ENCODE results near the gene LEMD3. TPM values are rescaled to one million over a fixed set of nuclear protein-coding genes. Genes with fewer than 3 reads are reported as not detected.

Gene LEMD3
- polyA plus RNA-seq (38.8 and 41.0 TPM in 2 replicates), polyA minus RNA-seq (85.0 and 97.1 TPM in 2 replicates)

- Histone ChIP-seq H3K9ac (ENCODE audit: low read length) (peak within 1 kb of the TSS; percentile 98), H3F3A (ENCODE audit: insufficient read depth, low read length, poor library complexity, severe bottlenecking) (no peaks in the 10 kb centered on the region), H2AFZ (ENCODE audit: low read depth, low read length) (peak within 1 kb of the TSS; percentile 83), H3K79me2 (replicated peaks; ENCODE audit: insufficient read depth, low read length) (peaks cover 43% of the 10 kb centered on the region), H3K27me3 (ENCODE audit: insufficient read depth, low read depth, low read length) (peaks cover 10% of the 10 kb centered on the region), H3K9me3 (ENCODE audit: low read length) (no peaks in the 10 kb centered on the region), H3K27ac (ENCODE audit: low read length) (peak within 1 kb of the TSS; percentile 91), H3K4me3 (ENCODE audit: low read length) (peak within 1 kb of the TSS; percentile 98), H3K9me2 (ENCODE audit: insufficient read depth, low read length) (no peaks in the 10 kb centered on the region), H3K36me3 (ENCODE audit: insufficient read depth, low read length) (no peaks in the 10 kb centered on the region), H4K20me1 (ENCODE audit: insufficient read depth) (peaks cover 5% of the 10 kb centered on the region), H3K4me2 (ENCODE audit: low read length) (peak within 1 kb of the TSS; percentile 100)
- TF ChIP-seq MXI1 (conservative IDR thresholded peaks at IDR 0.05; ENCODE audit: poor library complexity, severe bottlenecking) (peak; percentile 70), TAF1 (IDR thresholded peaks at IDR 0.05; ENCODE audit: low read depth) (peak; percentile 98), RAD21 (conservative IDR thresholded peaks at IDR 0.05) (peak; percentile 18), POLR2AphosphoS5 (IDR thresholded peaks at IDR 0.05) (peak; percentile 96), EZH2 (IDR thresholded peaks at IDR 0.05; ENCODE audit: borderline replicate concordance, insufficient read depth, low read length, poor library complexity, severe bottlenecking) (no peak), SMC3 (conservative IDR thresholded peaks at IDR 0.05; ENCODE audit: poor library complexity) (no peak), EP300 (conservative IDR thresholded peaks at IDR 0.05; ENCODE audit: poor library complexity, severe bottlenecking) (peak; percentile 58)
- TF ChIP-seq, protein P1, sequence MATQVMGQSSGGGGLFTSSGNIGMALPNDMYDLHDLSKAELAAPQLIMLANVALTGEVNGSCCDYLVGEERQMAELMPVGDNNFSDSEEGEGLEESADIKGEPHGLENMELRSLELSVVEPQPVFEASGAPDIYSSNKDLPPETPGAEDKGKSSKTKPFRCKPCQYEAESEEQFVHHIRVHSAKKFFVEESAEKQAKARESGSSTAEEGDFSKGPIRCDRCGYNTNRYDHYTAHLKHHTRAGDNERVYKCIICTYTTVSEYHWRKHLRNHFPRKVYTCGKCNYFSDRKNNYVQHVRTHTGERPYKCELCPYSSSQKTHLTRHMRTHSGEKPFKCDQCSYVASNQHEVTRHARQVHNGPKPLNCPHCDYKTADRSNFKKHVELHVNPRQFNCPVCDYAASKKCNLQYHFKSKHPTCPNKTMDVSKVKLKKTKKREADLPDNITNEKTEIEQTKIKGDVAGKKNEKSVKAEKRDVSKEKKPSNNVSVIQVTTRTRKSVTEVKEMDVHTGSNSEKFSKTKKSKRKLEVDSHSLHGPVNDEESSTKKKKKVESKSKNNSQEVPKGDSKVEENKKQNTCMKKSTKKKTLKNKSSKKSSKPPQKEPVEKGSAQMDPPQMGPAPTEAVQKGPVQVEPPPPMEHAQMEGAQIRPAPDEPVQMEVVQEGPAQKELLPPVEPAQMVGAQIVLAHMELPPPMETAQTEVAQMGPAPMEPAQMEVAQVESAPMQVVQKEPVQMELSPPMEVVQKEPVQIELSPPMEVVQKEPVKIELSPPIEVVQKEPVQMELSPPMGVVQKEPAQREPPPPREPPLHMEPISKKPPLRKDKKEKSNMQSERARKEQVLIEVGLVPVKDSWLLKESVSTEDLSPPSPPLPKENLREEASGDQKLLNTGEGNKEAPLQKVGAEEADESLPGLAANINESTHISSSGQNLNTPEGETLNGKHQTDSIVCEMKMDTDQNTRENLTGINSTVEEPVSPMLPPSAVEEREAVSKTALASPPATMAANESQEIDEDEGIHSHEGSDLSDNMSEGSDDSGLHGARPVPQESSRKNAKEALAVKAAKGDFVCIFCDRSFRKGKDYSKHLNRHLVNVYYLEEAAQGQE (IDR thresholded peaks at IDR 0.05; ENCODE audit: borderline replicate concordance), result peak; percentile 96
- TF ChIP-seq, protein P2, sequence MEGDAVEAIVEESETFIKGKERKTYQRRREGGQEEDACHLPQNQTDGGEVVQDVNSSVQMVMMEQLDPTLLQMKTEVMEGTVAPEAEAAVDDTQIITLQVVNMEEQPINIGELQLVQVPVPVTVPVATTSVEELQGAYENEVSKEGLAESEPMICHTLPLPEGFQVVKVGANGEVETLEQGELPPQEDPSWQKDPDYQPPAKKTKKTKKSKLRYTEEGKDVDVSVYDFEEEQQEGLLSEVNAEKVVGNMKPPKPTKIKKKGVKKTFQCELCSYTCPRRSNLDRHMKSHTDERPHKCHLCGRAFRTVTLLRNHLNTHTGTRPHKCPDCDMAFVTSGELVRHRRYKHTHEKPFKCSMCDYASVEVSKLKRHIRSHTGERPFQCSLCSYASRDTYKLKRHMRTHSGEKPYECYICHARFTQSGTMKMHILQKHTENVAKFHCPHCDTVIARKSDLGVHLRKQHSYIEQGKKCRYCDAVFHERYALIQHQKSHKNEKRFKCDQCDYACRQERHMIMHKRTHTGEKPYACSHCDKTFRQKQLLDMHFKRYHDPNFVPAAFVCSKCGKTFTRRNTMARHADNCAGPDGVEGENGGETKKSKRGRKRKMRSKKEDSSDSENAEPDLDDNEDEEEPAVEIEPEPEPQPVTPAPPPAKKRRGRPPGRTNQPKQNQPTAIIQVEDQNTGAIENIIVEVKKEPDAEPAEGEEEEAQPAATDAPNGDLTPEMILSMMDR (IDR thresholded peaks at IDR 0.05; ENCODE audit: poor library complexity, severe bottlenecking), result peak; percentile 38
Measured at GRCh38 chr12:65169320-65170208, at the start of gene LEMD3. LEMD3 (plus strand) TSS chr12:65169583; CDS start chr12:65169597, 14 bp downstream.

DNA sequence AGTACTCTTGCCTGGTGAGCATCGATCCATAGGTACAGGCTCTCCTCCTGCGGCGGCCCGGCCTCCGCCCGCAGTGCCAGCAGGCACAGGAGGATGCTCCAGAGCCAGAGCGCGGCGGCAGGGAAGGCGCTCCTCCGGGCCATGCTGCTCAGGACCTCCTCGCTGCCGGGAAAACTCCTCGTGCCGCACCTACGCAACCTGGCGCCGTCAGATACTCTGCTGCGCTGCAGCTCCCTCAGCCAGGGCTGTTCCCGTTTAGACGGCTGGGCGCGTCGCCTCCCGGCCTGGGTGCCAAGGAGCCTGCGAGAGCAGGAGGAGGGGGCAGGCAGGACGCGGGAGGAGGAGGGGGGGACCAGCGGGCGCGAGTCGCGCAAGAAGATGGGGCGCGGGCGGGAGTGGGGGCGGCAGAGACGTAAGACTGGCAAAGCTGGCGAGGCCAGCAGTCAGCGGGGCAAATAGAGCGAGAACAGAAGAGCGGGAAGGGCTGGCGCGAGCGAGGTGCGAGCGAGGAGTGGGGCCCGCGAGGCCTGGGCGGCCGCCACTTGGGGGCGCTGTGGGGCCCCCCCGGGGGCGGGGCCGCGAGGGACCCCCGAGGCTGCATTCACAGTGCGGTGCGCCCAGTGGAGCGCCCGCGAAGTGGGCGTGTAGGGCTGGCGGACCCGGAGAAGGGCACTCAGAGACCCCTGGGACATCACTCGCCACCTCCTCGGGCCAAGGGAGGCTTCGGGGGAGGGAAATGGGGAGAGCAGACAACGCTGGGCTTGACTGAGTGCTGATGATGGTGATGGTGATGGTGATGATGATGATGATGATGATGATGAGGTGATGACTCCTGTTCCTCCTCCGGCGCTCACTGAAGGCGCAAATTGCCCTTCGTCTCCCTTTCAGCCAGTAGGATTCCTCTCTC, 48.1 kb upstream of the LEMD3 start, which contains the start of gene WIF1:
WIF1 (minus strand) TSS at position 257 of the 907 bp plus-strand sequence; CDS start at position 143, 114 bp downstream.
- Histone ChIP-seq H3K9me3 (ENCODE audit: low read length) (no peaks in the 10 kb centered on the region), H3K4me3 (ENCODE audit: low read length) (peak within 1 kb of the TSS; percentile 69), H3K9ac (ENCODE audit: low read length) (peak within 1 kb of the TSS; percentile 33), H3K36me3 (ENCODE audit: insufficient read depth, low read length) (no peaks in the 10 kb centered on the region), H3K9me2 (ENCODE audit: insufficient read depth, low read length) (no peaks in the 10 kb centered on the region), H4K20me1 (ENCODE audit: insufficient read depth) (no peaks in the 10 kb centered on the region), H2AFZ (ENCODE audit: low read depth, low read length) (no peak within 1 kb of the TSS), H3F3A (ENCODE audit: insufficient read depth, low read length, poor library complexity, severe bottlenecking) (no peaks in the 10 kb centered on the region), H3K4me2 (ENCODE audit: low read length) (no peak within 1 kb of the TSS), H3K79me2 (replicated peaks; ENCODE audit: insufficient read depth, low read length) (no peaks in the 10 kb centered on the region), H3K27me3 (ENCODE audit: insufficient read depth, low read depth, low read length) (peaks cover 34% of the 10 kb centered on the region), H3K27ac (ENCODE audit: low read length) (no peak within 1 kb of the TSS)
- TF ChIP-seq, protein P2 (IDR thresholded peaks at IDR 0.05; ENCODE audit: poor library complexity, severe bottlenecking), result peak; percentile 64
- TF ChIP-seq RAD21 (conservative IDR thresholded peaks at IDR 0.05), result no peak
- peak; percentile 41 for TF ChIP-seq MXI1 (conservative IDR thresholded peaks at IDR 0.05; ENCODE audit: poor library complexity, severe bottlenecking)
- no peak for TF ChIP-seq EZH2 (IDR thresholded peaks at IDR 0.05; ENCODE audit: borderline replicate concordance, insufficient read depth, low read length, poor library complexity, severe bottlenecking)
